GM12878 (cell line): ENCODE measurements around the gene IRGC. TPM values are rescaled to one million over a fixed set of nuclear protein-coding genes. Genes with fewer than 3 reads are reported as not detected.

Source experiments
- ATAC-seq: fragments of 200-7000 bp; cut with Tn5 transposase; 3 replicates; pipeline ENCODE4 v1.9.1; 2020; ENCODE audit warnings: mild to moderate bottlenecking, moderate library complexity
- BruUV-seq: library from RNA; stranded (reverse); fragments of 400-500 nt; replicated peaks from 2 replicates; lab custom pipeline; 2021; lab: Mats Ljungman, UMichigan
- CTCF ChIA-PET: fragments of 300-600 bp; sonication (Branson Sonifier 250); formaldehyde crosslinking; extraction: SDS; loops from one replicate; lab custom pipeline; 2021; ENCODE audit warnings: inconsistent platforms; lab: Yijun Ruan, JAX
- POLR2A ChIA-PET: fragments of 350-600 bp; formaldehyde crosslinking; extraction: SDS; loops from one replicate; lab custom pipeline; 2021; ENCODE audit warnings: inconsistent platforms; lab: Charles Lee
- RAD21 ChIA-PET: fragments of 300-600 bp; sonication (Branson Sonifier 250); formaldehyde crosslinking; loops from one replicate; lab custom pipeline; 2023; ENCODE audit warnings: antibody characterized with exemption; ENCODE audit not compliant: unreplicated experiment; lab: Charles Lee
- SMC1A ChIA-PET: fragments of 300-600 bp; sonication (Branson Sonifier 250); formaldehyde crosslinking; loops from one replicate; lab custom pipeline; 2023; ENCODE audit not compliant: unreplicated experiment, uncharacterized antibody; lab: Charles Lee
- DNase-seq: peaks from one replicate; pipeline ENCODE4 v3.0.0-alpha.2; 2011; ENCODE audit warnings: low read depth, low spot score
- FAIRE-seq: peaks from 3 replicates; lab custom pipeline; 2011; peaks lifted over from hg19 to GRCh38; lab: Jason Lieb, UNC
- H2AFZ ChIP-seq: 2 replicates; pipeline ENCODE4 v1.6.0; 2011; ENCODE audit warnings: low read depth, low read length, control low read depth; ENCODE audit not compliant: control insufficient read depth
- H3K27ac ChIP-seq: 2 replicates; pipeline ENCODE4 v1.5.1; 2011; ENCODE audit warnings: control low read depth; ENCODE audit not compliant: control insufficient read depth, insufficient read depth
- H3K27me3 ChIP-seq, 2 experiments: replicated peaks in 1 of 2; 2 replicates each; pipeline versions ENCODE4 v1.6.0 to v1.6.1; 2011; ENCODE audit warnings: low read length in 1 of 2; ENCODE audit not compliant: control insufficient read depth in 2 of 2, insufficient read depth in 2 of 2
- H3K36me3 ChIP-seq, 2 experiments: 2 replicates each; pipeline ENCODE4 v1.5.1; 2011; ENCODE audit warnings: low read length in 1 of 2; ENCODE audit not compliant: control insufficient read depth in 2 of 2, insufficient read depth in 2 of 2
- H3K4me1 ChIP-seq: 2 replicates; pipeline ENCODE4 v1.6.1; 2011; ENCODE audit warnings: mild to moderate bottlenecking, low read length, moderate library complexity, mixed read lengths; ENCODE audit not compliant: control insufficient read depth, insufficient read depth
- H3K4me2 ChIP-seq: 2 replicates; pipeline ENCODE4 v1.6.0; 2011; ENCODE audit warnings: control low read depth; ENCODE audit not compliant: control insufficient read depth, insufficient read depth
- H3K4me3 ChIP-seq: fragments of 200-600 bp; sonication (generic); 2 replicates; pipeline ENCODE4 v1.5.1; 2016
- H3K79me2 ChIP-seq: 2 replicates; pipeline ENCODE4 v1.6.0; 2011; ENCODE audit warnings: low read length; ENCODE audit not compliant: control insufficient read depth, insufficient read depth
- H3K9ac ChIP-seq: 2 replicates; pipeline ENCODE4 v1.8.0; 2011; ENCODE audit warnings: low read length, control low read depth, mixed read lengths; ENCODE audit not compliant: control insufficient read depth, insufficient read depth
- H3K9me3 ChIP-seq: replicated peaks from 3 replicates; pipeline ENCODE4 v1.5.1; 2011; ENCODE audit warnings: mild to moderate bottlenecking, low read length; ENCODE audit not compliant: control insufficient read depth, insufficient read depth
- H4K20me1 ChIP-seq: 2 replicates; pipeline ENCODE4 v1.6.0; 2011; ENCODE audit not compliant: control insufficient read depth, insufficient read depth
- BACH1 ChIP-seq: fragments of 450-650 bp; IDR thresholded peaks from 2 replicates; pipeline ENCODE4 v1.6.1; 2017; ENCODE audit warnings: mild to moderate bottlenecking, borderline replicate concordance
- EP300 ChIP-seq, 2 experiments: fragments of 150-350 bp in 1 of 2; IDR thresholded peaks; 2 replicates each; pipeline ENCODE4 v1.6.1; 2011 to 2012; ENCODE audit warnings: low read depth in 2 of 2, low read length in 2 of 2, borderline replicate concordance in 1 of 2, improper control_type of control experiment in 1 of 2, inconsistent platforms in 1 of 2; ENCODE audit not compliant: control insufficient read depth in 1 of 2
- ETV6 ChIP-seq, 2 experiments: fragments of 450-650 bp in 1 of 2; IDR thresholded peaks in 1 of 2; conservative IDR thresholded peaks in 1 of 2; 2 replicates each; pipeline ENCODE4 v1.6.1; 2014; ENCODE audit warnings: antibody characterized with exemption in 1 of 2, borderline replicate concordance in 1 of 2, low read depth in 1 of 2, mild to moderate bottlenecking in 1 of 2, moderate library complexity in 1 of 2
- GATAD2B ChIP-seq: fragments of 450-650 bp; conservative IDR thresholded peaks from 2 replicates; pipeline ENCODE4 v1.6.1; 2017; ENCODE audit warnings: low read depth, mild to moderate bottlenecking, moderate library complexity
- JUNB ChIP-seq: IDR thresholded peaks from 2 replicates; pipeline ENCODE4 v1.6.1; 2016; ENCODE audit warnings: antibody characterized with exemption, mild to moderate bottlenecking
- NFIC ChIP-seq: IDR thresholded peaks from 2 replicates; pipeline ENCODE4 v1.6.1; 2012; ENCODE audit warnings: low read depth, mild to moderate bottlenecking, inconsistent platforms, low read length, moderate library complexity
- PAX5 ChIP-seq: IDR thresholded peaks from 2 replicates; pipeline ENCODE4 v1.6.1; 2011; ENCODE audit warnings: low read depth, low read length, borderline replicate concordance
- POLR2AphosphoS2 ChIP-seq: IDR thresholded peaks from 2 replicates; pipeline ENCODE4 v1.6.1; 2011; ENCODE audit warnings: low read depth, mild to moderate bottlenecking, low read length, improper control_type of control experiment, moderate library complexity
- RAD51 ChIP-seq: fragments of 450-650 bp; IDR thresholded peaks from 2 replicates; pipeline ENCODE4 v1.6.1; 2016; ENCODE audit warnings: moderate library complexity, mild to moderate bottlenecking, inconsistent platforms
- RFX5 ChIP-seq: IDR thresholded peaks from 2 replicates; pipeline ENCODE4 v1.6.1; 2011; ENCODE audit warnings: low read depth, low read length, improper control_type of control experiment
- SPI1 ChIP-seq: IDR thresholded peaks from 2 replicates; pipeline ENCODE4 v1.6.1; 2011; ENCODE audit warnings: low read depth, mild to moderate bottlenecking, low read length, moderate library complexity, borderline replicate concordance; ENCODE audit not compliant: insufficient read depth
- SREBF1 ChIP-seq: IDR thresholded peaks from 2 replicates; pipeline ENCODE4 v1.6.1; 2012; ENCODE audit warnings: mild to moderate bottlenecking, low read length
- WGBS: methylation state at CpG from one replicate; pipeline ENCODE4 v1.1.6; 2016; ENCODE audit warnings: low lambda C conversion rate; ENCODE audit not compliant: insufficient replicate concordance, insufficient coverage; ENCODE audit errors: missing lambda C conversion rate; 5-methylcytosine and 5-hydroxymethylcytosine counted together
- in situ Hi-C: fragments of 300-500 bp; cut with MboI; formaldehyde crosslinking; loops from 9 replicates; pipeline ENCODE4 v1.14.3; 2018; ENCODE audit warnings: mixed read lengths
- intact Hi-C: fragments of 100-400 bp; cut with micrococcal nuclease; formaldehyde crosslinking; loops from one replicate; pipeline ENCODE4 v1.14.2; 2022; ENCODE audit not compliant: unreplicated experiment
- polyA plus RNA-seq, 11 experiments: library from polyadenylated mRNA; depleted of rRNA in 4 of 11; unstranded in 6 of 11; stranded (reverse) in 5 of 11; fragments of >200 nt; fragmentation: Nextera tagmentation in 4 of 11; fragmentation: Illumina TruSeq in 1 of 11; extraction: Ambion mirVana in 4 of 11; extraction: Trizol in 1 of 11; gene quantifications; 1 replicate in 1 of 11; 2 replicates in 10 of 11; pipeline versions ENCODE4 v1.2.1 to v1.2.3, GENCODE V29; 2011 to 2016; ENCODE audit warnings: inconsistent platforms in 2 of 11, missing spikeins in 2 of 11, low read depth in 1 of 11
- total RNA-seq, 4 experiments: library from RNA; depleted of rRNA in 3 of 4; stranded (reverse); fragments of >200 nt in 3 of 4; fragmentation: Illumina TruSeq in 1 of 4; extraction: Trizol in 1 of 4; gene quantifications; 2 replicates each; pipeline versions ENCODE4 v1.2.1 to v1.2.3, GENCODE V29; 2013 to 2021
- TF ChIP-seq, protein P1 (sequence below): fragments of 450-650 bp; IDR thresholded peaks from 2 replicates; pipeline ENCODE4 v1.6.1; 2017; ENCODE audit warnings: mild to moderate bottlenecking, moderate library complexity
- TF ChIP-seq, protein P2 (sequence below): fragments of 450-650 bp; IDR thresholded peaks from 2 replicates; pipeline ENCODE4 v1.6.1; 2017; ENCODE audit warnings: antibody characterized with exemption, mild to moderate bottlenecking, moderate library complexity

IRGC gene
- total and polyA plus RNA-seq, 10 of the 15 experiments (the other 5 are each of a cell fraction or from before 2014, with no cell fraction given): 0.04 TPM; not detected in 9

DNA sequence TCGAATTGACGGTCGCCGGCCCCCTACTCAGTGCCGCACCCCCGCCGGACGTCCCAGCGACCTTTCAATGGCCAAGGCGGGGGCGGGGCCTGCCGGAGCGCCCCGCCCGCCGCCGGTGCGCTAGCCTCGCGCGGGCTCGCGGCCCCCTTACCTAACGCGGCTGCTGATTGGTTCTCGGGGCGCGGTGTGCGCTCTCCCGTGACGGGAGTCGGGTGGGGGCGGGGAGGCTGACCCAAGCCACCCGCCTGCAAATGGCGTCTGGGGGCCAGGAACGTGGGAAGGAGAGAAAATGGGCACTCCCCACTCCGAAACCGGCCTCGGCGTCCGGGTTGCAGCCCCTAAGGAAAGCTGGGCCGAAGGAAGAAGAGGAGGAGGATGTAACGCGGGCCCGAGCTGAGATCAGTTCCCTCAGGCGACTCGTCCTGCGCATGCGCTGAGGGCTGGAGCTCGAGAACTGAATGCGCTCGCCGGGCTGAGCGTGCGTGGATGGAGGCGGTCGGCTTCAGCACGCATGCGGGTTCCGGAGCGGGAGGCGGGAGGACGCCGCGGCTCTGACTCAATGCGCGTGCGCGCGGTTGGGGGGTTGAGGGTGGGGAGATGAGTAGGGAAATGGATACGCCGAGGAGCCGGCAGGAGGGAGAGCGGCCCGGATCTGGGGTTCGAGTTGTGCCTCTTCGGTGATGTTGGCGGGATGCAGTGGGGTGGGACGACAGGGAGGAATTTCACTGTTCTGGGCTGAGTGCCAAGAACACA lies 38.8 kb downstream of the IRGC start, which contains the start of gene SMG9:
Gene SMG9 (minus strand): TSS at position 460 of the 753 bp plus-strand sequence. CDS start 4,221 bp downstream, outside the sequence.
- ChIA-PET POLR2A (interaction anchor here (1.0 to 18.9 kb wide), 6 partner anchors 10 to 180 kb away, joined by 3 to 389 read pairs (median 6); partner anchors contain the start of genes KCNN4 and ZNF45), SMC1A (interaction anchor here (0.9 to 20.1 kb wide), 4 partner anchors 9 to 86 kb away, joined by 4 to 325 read pairs (median 99); partner anchors contain the start of gene KCNN4), CTCF (interaction anchor here (0.6 to 20.8 kb wide), 7 partner anchors 9 to 160 kb away, joined by 3 to 324 read pairs (median 13); partner anchors contain the start of gene KCNN4), RAD21 (interaction anchor here (0.6 to 8.2 kb wide), 10 partner anchors 9 to 1265 kb away, joined by 3 to 167 read pairs (median 7); partner anchors contain the start of genes KCNN4 and PLAUR)
- intact Hi-C loops (loop anchor here (1.0 kb wide), 2 partner anchors 11 to 23 kb away; no protein-coding TSS in a partner anchor), in situ Hi-C loops (loop anchor here (25.0 kb wide), 2 partner anchors 1708 to 1817 kb away; partner anchors contain the start of genes ERFL and FOSB)
- H3K4me3 ChIP-seq: peak within 1 kb of the TSS; percentile 84
- no peak for FAIRE-seq
- DNase-seq: peak; percentile 89
- H3K4me1 ChIP-seq: peaks cover 46% of the 10 kb centered on the region
- H3K36me3 ChIP-seq: peaks cover under 1 to 1% of the 10 kb centered on the region in 2 experiments; a peak in 2 of 4 replicates
- peak within 1 kb of the TSS; percentile 83 for H2AFZ ChIP-seq
- no peaks in the 10 kb centered on the region for H3K9me3 ChIP-seq
- 1% methylated on average over 79 of the region's 79 CpGs for WGBS
- no peaks in the 10 kb centered on the region for H4K20me1 ChIP-seq
- peak; percentile 77 for ATAC-seq
- no TSS peak for BruUV-seq
- peaks cover 41% of the 10 kb centered on the region for H3K79me2 ChIP-seq
- H3K27me3 ChIP-seq: no peaks in the 10 kb centered on the region
- peak within 1 kb of the TSS; percentile 98 for H3K27ac ChIP-seq
- H3K9ac ChIP-seq: peak within 1 kb of the TSS; percentile 98
- peak within 1 kb of the TSS; percentile 97 for H3K4me2 ChIP-seq
- TF ChIP-seq SPI1: no peak
- TF ChIP-seq EP300 (IDR thresholded peaks at IDR 0.05; ENCODE audit: borderline replicate concordance in 1 of 2, control insufficient read depth in 1 of 2, low read depth in 2 of 2, low read length in 2 of 2): peak; percentile 27 to 28; a peak in 1 of 4 replicates
- no peak; the same call in 1 of the 2 replicates for TF ChIP-seq GATAD2B
- TF ChIP-seq PAX5: peak; percentile 97
- no peak; the same call in 1 of the 2 replicates for TF ChIP-seq SREBF1
- TF ChIP-seq NFIC: no peak
- peak; percentile 74 for TF ChIP-seq BACH1
- TF ChIP-seq, protein P1, sequence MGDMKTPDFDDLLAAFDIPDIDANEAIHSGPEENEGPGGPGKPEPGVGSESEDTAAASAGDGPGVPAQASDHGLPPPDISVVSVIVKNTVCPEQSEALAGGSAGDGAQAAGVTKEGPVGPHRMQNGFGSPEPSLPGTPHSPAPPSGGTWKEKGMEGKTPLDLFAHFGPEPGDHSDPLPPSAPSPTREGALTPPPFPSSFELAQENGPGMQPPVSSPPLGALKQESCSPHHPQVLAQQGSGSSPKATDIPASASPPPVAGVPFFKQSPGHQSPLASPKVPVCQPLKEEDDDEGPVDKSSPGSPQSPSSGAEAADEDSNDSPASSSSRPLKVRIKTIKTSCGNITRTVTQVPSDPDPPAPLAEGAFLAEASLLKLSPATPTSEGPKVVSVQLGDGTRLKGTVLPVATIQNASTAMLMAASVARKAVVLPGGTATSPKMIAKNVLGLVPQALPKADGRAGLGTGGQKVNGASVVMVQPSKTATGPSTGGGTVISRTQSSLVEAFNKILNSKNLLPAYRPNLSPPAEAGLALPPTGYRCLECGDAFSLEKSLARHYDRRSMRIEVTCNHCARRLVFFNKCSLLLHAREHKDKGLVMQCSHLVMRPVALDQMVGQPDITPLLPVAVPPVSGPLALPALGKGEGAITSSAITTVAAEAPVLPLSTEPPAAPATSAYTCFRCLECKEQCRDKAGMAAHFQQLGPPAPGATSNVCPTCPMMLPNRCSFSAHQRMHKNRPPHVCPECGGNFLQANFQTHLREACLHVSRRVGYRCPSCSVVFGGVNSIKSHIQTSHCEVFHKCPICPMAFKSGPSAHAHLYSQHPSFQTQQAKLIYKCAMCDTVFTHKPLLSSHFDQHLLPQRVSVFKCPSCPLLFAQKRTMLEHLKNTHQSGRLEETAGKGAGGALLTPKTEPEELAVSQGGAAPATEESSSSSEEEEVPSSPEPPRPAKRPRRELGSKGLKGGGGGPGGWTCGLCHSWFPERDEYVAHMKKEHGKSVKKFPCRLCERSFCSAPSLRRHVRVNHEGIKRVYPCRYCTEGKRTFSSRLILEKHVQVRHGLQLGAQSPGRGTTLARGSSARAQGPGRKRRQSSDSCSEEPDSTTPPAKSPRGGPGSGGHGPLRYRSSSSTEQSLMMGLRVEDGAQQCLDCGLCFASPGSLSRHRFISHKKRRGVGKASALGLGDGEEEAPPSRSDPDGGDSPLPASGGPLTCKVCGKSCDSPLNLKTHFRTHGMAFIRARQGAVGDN: peak; percentile 72
- TF ChIP-seq, protein P2, sequence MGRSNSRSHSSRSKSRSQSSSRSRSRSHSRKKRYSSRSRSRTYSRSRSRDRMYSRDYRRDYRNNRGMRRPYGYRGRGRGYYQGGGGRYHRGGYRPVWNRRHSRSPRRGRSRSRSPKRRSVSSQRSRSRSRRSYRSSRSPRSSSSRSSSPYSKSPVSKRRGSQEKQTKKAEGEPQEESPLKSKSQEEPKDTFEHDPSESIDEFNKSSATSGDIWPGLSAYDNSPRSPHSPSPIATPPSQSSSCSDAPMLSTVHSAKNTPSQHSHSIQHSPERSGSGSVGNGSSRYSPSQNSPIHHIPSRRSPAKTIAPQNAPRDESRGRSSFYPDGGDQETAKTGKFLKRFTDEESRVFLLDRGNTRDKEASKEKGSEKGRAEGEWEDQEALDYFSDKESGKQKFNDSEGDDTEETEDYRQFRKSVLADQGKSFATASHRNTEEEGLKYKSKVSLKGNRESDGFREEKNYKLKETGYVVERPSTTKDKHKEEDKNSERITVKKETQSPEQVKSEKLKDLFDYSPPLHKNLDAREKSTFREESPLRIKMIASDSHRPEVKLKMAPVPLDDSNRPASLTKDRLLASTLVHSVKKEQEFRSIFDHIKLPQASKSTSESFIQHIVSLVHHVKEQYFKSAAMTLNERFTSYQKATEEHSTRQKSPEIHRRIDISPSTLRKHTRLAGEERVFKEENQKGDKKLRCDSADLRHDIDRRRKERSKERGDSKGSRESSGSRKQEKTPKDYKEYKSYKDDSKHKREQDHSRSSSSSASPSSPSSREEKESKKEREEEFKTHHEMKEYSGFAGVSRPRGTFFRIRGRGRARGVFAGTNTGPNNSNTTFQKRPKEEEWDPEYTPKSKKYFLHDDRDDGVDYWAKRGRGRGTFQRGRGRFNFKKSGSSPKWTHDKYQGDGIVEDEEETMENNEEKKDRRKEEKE: 0 out of 2 replicates have a peak, but pooled peaks have one; percentile 54
- 0 out of 2 replicates have a peak, but pooled peaks have one; percentile 42 for TF ChIP-seq RFX5
- TF ChIP-seq ETV6 (conservative IDR thresholded peaks at IDR 0.05 in 1 of 2, IDR thresholded peaks at IDR 0.05 in 1 of 2; ENCODE audit: borderline replicate concordance in 1 of 2, low read depth in 1 of 2): peak in 1 of 2 experiments; percentile 79; a peak in 2 of 4 replicates
- peak; percentile 30; the same call in 1 of the 2 replicates for TF ChIP-seq POLR2AphosphoS2
- TF ChIP-seq RAD51: no peak
- no peak for TF ChIP-seq JUNB
